ENCODE results near the gene CSNK1G2. TPM values are rescaled to one million over a fixed set of nuclear protein-coding genes. Genes with fewer than 3 reads are reported as not detected.

The CSNK1G2 gene
- polyA plus RNA-seq, 1 experiment: 22.9 TPM

DNA sequence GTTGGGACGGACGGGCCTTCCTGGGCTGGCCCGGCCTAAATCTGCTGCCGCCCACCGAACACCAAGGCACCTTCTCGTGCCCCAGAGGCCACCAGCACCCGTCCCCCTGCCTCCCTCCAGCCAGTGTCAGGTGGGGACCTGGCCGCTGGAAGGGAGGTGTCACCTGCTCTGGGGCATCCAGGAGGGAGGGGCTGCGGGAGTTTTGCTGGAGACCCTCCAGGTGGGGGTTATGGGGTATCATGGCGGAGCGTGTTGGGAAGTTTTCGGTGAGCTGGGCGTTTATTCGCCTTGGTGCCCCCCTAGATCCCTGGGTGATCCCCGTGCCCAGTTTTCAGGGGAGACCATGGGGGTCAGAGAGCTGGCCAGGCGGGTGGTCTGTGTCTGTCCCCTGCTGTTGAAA lies 9.7 kb downstream of the CSNK1G2 start:
- ChIA-PET POLR2A (no interaction called here), CTCF (no interaction called here)
- no peak overlapping the region for H3K27ac ChIP-seq (ENCODE audit: low read depth, low read length)
- TF ChIP-seq, protein P1, sequence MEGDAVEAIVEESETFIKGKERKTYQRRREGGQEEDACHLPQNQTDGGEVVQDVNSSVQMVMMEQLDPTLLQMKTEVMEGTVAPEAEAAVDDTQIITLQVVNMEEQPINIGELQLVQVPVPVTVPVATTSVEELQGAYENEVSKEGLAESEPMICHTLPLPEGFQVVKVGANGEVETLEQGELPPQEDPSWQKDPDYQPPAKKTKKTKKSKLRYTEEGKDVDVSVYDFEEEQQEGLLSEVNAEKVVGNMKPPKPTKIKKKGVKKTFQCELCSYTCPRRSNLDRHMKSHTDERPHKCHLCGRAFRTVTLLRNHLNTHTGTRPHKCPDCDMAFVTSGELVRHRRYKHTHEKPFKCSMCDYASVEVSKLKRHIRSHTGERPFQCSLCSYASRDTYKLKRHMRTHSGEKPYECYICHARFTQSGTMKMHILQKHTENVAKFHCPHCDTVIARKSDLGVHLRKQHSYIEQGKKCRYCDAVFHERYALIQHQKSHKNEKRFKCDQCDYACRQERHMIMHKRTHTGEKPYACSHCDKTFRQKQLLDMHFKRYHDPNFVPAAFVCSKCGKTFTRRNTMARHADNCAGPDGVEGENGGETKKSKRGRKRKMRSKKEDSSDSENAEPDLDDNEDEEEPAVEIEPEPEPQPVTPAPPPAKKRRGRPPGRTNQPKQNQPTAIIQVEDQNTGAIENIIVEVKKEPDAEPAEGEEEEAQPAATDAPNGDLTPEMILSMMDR (IDR thresholded peaks at IDR 0.05; ENCODE audit: low read depth, low read length): no peak
- no peaks in the 10 kb centered on the region for H3K27me3 ChIP-seq (ENCODE audit: control insufficient read depth, insufficient read depth, low read length)
- no peak overlapping the region for H3K4me3 ChIP-seq (ENCODE audit: low read depth, low read length)
- H3K9me3 ChIP-seq (ENCODE audit: control insufficient read depth, insufficient read depth, low read length): peaks cover 32% of the 10 kb centered on the region; the same call in 1 of the 2 replicates
- no peak for DNase-seq (ENCODE audit: low read depth, low spot score)

DNA sequence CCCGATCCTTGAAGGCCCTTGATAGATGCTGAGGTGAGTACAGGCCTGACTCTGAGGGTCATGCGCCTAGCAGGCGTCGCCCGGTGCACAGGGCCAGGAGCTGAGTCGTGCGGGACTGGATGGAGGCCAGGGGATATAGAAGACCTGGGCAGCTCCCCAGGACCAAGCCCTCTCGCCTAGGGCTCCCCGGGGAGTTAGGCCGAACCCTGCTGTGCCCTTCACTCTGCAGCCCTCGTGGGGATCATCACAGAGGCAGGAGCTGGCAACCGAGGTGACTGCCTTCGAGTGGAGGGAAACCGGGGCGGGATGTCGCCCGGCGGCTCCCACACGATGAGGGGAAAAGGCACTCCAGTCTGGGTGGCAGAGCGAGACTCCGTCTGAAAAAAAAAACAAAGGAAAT lies 11.7 kb downstream of the CSNK1G2 start:
- POLR2A ChIA-PET: no interaction called here
- peaks cover 22% of the 10 kb centered on the region; the same call in 1 of the 2 replicates for H3K9me3 ChIP-seq (ENCODE audit: control insufficient read depth, insufficient read depth, low read length)
- no peak for DNase-seq (ENCODE audit: low read depth, low spot score)
- no peak overlapping the region for H3K4me3 ChIP-seq (ENCODE audit: low read depth, low read length)
- TF ChIP-seq, protein P1 (IDR thresholded peaks at IDR 0.05; ENCODE audit: low read depth, low read length): no peak
- CTCF ChIA-PET: no interaction called here
- H3K27ac ChIP-seq (ENCODE audit: low read depth, low read length): no peak overlapping the region
- no peaks in the 10 kb centered on the region for H3K27me3 ChIP-seq (ENCODE audit: control insufficient read depth, insufficient read depth, low read length)

DNA sequence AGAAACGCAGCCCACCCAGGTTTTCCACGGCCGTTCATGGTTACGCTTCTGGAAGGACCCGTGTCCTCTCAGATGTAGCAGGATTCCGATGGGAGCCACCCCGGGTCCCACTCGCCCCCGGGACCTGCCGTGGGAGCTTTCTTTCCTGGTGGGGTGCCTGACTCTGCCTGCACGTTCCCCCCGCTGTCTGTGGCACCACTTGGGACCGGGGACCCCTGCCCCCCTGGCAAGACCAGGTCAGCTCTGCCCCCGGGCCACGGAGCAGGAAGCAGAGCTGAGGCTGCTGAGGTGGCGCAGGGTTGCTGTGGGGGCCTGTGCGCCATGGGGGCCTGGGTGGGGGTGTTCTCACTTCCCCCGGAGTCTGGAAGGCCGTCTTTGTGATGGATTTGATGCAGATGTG lies 12.1 kb downstream of the CSNK1G2 start:
- Histone ChIP-seq H3K27me3 (ENCODE audit: control insufficient read depth, insufficient read depth, low read length) (no peaks in the 10 kb centered on the region), H3K27ac (ENCODE audit: low read depth, low read length) (no peak overlapping the region), H3K4me3 (ENCODE audit: low read depth, low read length) (no peak overlapping the region), H3K9me3 (ENCODE audit: control insufficient read depth, insufficient read depth, low read length) (peaks cover 18% of the 10 kb centered on the region; the same call in 1 of the 2 replicates)
- CTCF ChIA-PET: no interaction called here
- no peak for DNase-seq (ENCODE audit: low read depth, low spot score)
- POLR2A ChIA-PET: no interaction called here
- TF ChIP-seq, protein P1 (IDR thresholded peaks at IDR 0.05; ENCODE audit: low read depth, low read length): no peak

DNA sequence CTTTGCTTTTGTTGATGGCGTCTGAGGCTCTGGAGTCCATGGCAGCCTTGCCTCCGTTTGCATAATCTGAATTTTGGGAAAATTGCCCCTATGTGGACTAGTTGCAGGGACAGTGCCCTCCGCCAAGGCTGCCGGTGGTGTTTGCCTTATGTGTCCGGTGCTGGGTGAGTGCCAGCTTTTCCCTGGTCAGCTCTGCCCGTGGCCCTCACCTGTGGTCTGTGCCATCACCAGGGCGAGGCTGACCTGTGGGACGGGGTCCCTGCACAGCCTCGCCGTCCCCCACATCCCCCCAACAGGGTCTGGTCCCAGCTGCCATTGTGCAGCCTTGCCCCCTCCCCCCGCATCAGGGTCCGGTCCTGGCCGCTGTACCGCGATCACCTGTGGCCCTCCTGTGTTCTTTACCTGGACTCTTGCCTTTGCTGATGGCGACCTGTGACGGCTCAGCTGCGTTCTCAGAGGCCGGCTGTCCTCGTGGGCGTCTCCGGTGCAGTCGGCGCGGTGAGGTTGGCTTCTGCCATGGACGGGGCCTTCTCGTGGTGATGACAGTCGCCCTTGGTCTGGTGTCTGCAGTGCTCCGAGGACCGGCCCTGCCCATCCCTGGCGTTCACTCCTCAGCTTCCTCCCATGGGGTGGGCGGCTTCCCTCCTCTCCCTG lies 12.6 kb downstream of the CSNK1G2 start:
- H3K4me3 ChIP-seq (ENCODE audit: low read depth, low read length): no peak overlapping the region
- DNase-seq (ENCODE audit: low read depth, low spot score): no peak
- H3K27me3 ChIP-seq (ENCODE audit: control insufficient read depth, insufficient read depth, low read length): no peaks in the 10 kb centered on the region
- ChIA-PET POLR2A (no interaction called here), CTCF (no interaction called here)
- H3K9me3 ChIP-seq (ENCODE audit: control insufficient read depth, insufficient read depth, low read length): peaks cover 18% of the 10 kb centered on the region; the same call in 1 of the 2 replicates
- no peak overlapping the region for H3K27ac ChIP-seq (ENCODE audit: low read depth, low read length)
- TF ChIP-seq, protein P1 (IDR thresholded peaks at IDR 0.05; ENCODE audit: low read depth, low read length): no peak

DNA sequence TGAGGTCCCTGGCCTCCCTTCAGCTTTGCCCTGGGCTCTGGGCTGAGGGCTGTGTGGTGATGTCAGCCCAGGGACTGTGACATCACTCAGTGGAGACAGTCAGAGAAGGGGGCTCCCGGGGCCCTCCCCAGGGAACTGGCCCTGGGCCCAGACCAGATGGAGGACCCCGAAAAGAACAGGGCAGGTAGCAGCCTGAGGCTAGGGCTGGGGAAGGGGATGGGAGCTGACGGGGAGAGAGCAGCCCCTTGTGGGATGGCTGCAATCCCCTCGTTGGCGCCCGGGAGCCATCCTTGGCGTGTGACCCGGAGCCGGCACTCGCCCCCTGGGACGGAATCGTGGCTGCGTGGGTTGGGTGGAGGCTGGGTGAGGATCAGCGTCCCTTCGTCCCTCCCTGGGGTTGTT lies 13.6 kb downstream of the CSNK1G2 start:
- CTCF ChIA-PET: no interaction called here
- Histone ChIP-seq H3K27me3 (ENCODE audit: control insufficient read depth, insufficient read depth, low read length) (no peaks in the 10 kb centered on the region), H3K4me3 (ENCODE audit: low read depth, low read length) (no peak overlapping the region), H3K9me3 (ENCODE audit: control insufficient read depth, insufficient read depth, low read length) (peaks cover 11% of the 10 kb centered on the region; the same call in 1 of the 2 replicates), H3K27ac (ENCODE audit: low read depth, low read length) (no peak overlapping the region)
- POLR2A ChIA-PET: no interaction called here
- DNase-seq (ENCODE audit: low read depth, low spot score): no peak
- TF ChIP-seq, protein P1 (IDR thresholded peaks at IDR 0.05; ENCODE audit: low read depth, low read length): no peak
